PC-9 (cell line): ENCODE data around the gene SULT1E1.

Experiments used
- EZH2 ChIP-seq: fragments of 200-600 bp; sonication (generic); IDR thresholded peaks from 2 replicates; pipeline ENCODE4 v1.8.0; 2017; ENCODE audit warnings: antibody characterized with exemption, low read depth
- TF ChIP-seq, protein P1 (sequence below): fragments of 200-600 bp; sonication (generic); conservative IDR thresholded peaks from 2 replicates; pipeline ENCODE4 v1.6.1; 2017; ENCODE audit warnings: mixed run types, antibody characterized with exemption, mild to moderate bottlenecking, moderate library complexity

DNA sequence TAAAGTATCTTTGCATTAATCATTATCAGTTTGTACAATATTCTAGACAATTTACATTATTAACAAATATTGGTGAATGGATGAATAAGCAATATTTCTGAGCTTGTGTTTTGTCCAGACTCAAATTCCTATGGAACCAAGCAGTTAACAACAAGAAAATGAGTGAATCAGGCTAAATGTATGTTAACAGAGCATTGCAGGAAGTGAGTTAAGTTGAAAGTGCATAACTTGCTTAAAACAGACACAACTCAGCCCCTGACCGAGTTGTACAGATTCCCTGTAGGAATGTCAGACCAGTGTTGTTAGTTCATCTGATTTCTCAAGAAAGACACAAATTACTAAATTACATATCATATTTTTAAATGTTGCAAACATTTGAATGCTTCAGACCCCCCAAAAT, 47.2 kb upstream of the SULT1E1 start:
- TF ChIP-seq, protein P1, sequence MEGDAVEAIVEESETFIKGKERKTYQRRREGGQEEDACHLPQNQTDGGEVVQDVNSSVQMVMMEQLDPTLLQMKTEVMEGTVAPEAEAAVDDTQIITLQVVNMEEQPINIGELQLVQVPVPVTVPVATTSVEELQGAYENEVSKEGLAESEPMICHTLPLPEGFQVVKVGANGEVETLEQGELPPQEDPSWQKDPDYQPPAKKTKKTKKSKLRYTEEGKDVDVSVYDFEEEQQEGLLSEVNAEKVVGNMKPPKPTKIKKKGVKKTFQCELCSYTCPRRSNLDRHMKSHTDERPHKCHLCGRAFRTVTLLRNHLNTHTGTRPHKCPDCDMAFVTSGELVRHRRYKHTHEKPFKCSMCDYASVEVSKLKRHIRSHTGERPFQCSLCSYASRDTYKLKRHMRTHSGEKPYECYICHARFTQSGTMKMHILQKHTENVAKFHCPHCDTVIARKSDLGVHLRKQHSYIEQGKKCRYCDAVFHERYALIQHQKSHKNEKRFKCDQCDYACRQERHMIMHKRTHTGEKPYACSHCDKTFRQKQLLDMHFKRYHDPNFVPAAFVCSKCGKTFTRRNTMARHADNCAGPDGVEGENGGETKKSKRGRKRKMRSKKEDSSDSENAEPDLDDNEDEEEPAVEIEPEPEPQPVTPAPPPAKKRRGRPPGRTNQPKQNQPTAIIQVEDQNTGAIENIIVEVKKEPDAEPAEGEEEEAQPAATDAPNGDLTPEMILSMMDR, result no peak
- TF ChIP-seq EZH2, result no peak
